RWPE2 (cell line): ENCODE measurements around the gene EEF2K.

Experiments used
- ATAC-seq: fragments of 200-7000 bp; cut with Tn5 transposase; 3 replicates; pipeline ENCODE4 v1.9.1; 2021; ENCODE audit warnings: low read depth
- DNase-seq: peaks from one replicate; pipeline ENCODE4 v3.0.0-alpha.2; 2020; ENCODE audit warnings: low spot score
- H3K27ac ChIP-seq: fragments of 450-650 bp; 2 replicates; pipeline ENCODE4 v1.5.1; 2017; ENCODE audit warnings: mild to moderate bottlenecking; ENCODE audit not compliant: poor library complexity, severe bottlenecking
- H3K27me3 ChIP-seq: fragments of 250-450 bp; sonication (Bioruptor Pico); 2 replicates; pipeline ENCODE4 v1.5.1; 2021; ENCODE audit warnings: mild to moderate bottlenecking, moderate library complexity; ENCODE audit not compliant: insufficient read depth, poor library complexity, severe bottlenecking
- H3K36me3 ChIP-seq: fragments of 250-450 bp; sonication (Bioruptor Pico); 2 replicates; pipeline ENCODE4 v1.5.1; 2020; ENCODE audit warnings: low read depth, mild to moderate bottlenecking, moderate library complexity
- H3K4me1 ChIP-seq: fragments of 250-450 bp; sonication (Bioruptor Pico); 2 replicates; pipeline ENCODE4 v1.5.1; 2021; ENCODE audit warnings: mild to moderate bottlenecking, moderate library complexity; ENCODE audit not compliant: insufficient read depth, poor library complexity, severe bottlenecking
- H3K4me3 ChIP-seq: fragments of 250-450 bp; sonication (Bioruptor Pico); 2 replicates; pipeline ENCODE4 v1.5.1; 2021; ENCODE audit warnings: mild to moderate bottlenecking, moderate library complexity; ENCODE audit not compliant: severe bottlenecking
- H3K9me3 ChIP-seq: fragments of 250-450 bp; sonication (Bioruptor Pico); 2 replicates; pipeline ENCODE4 v1.5.1; 2021; ENCODE audit warnings: mild to moderate bottlenecking, moderate library complexity; ENCODE audit not compliant: severe bottlenecking
- CTCF ChIP-seq: fragments of 450-650 bp; IDR thresholded peaks from one replicate; pipeline ENCODE4 v1.5.1; 2017; ENCODE audit warnings: mild to moderate bottlenecking, moderate library complexity; ENCODE audit not compliant: poor library complexity, severe bottlenecking

EEF2K gene

GRCh38 chr16:22252317-22252716 is 46.2 kb downstream of the EEF2K start:
- Histone ChIP-seq H3K36me3 (peaks cover 46% of the 10 kb centered on the region), H3K4me3 (no peak overlapping the region), H3K9me3 (no peaks in the 10 kb centered on the region), H3K27me3 (no peaks in the 10 kb centered on the region), H3K4me1 (no peaks in the 10 kb centered on the region), H3K27ac (no peak overlapping the region)
- no peak for TF ChIP-seq CTCF
- DNase-seq (no peak), ATAC-seq (no peak)

DNA sequence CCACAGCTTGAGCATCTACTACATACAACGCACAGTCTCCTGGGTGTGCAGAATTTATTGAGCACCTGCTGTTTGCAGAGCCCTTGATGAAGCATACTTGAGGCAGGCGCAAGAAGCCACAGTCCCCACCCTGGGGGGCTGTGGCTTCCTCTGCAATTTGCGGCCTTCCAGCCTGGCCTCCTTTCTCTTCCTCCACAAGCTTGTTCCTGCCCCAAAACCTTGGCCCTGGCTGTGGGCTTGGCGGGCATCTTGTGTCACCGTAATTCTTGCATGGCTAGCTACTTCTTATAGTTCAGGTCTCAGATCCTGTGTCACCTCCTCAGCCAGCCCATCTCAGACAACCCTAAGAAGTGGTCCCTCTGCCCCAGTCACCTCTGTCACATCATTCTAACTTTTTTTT is 47.2 kb downstream of the EEF2K start:
- DNase-seq (no peak), ATAC-seq (no peak)
- no peak overlapping the region for H3K4me3 ChIP-seq
- peaks cover 56% of the 10 kb centered on the region for H3K36me3 ChIP-seq
- no peaks in the 10 kb centered on the region for H3K27me3 ChIP-seq
- no peak for TF ChIP-seq CTCF
- no peaks in the 10 kb centered on the region for H3K4me1 ChIP-seq
- H3K9me3 ChIP-seq: no peaks in the 10 kb centered on the region
- H3K27ac ChIP-seq: no peak overlapping the region

DNA sequence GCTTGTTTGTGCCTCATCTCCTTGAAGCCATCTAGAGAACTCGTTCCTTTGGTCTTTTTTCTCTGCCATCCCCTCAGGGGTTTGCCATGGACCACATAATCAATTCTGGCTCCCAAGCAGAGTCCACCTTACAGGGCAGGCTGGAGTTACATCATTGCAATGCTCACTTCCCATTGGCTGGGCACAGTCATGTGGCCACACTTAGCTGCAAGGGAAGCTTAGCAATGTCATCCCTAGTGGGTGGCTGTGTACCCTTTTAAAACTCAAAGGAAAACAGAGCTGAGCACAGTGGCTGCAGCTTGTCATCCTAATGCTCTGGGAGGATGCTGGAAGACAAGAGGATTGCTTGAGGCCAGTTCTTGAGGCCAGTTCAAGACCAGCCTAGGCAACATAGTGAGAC is 49.3 kb downstream of the EEF2K start:
- Histone ChIP-seq H3K27me3 (no peaks in the 10 kb centered on the region), H3K27ac (no peak overlapping the region), H3K36me3 (peaks cover 71% of the 10 kb centered on the region), H3K4me3 (no peak overlapping the region), H3K4me1 (no peaks in the 10 kb centered on the region), H3K9me3 (no peaks in the 10 kb centered on the region)
- ATAC-seq (no peak), DNase-seq (no peak)
- no peak for TF ChIP-seq CTCF

DNA sequence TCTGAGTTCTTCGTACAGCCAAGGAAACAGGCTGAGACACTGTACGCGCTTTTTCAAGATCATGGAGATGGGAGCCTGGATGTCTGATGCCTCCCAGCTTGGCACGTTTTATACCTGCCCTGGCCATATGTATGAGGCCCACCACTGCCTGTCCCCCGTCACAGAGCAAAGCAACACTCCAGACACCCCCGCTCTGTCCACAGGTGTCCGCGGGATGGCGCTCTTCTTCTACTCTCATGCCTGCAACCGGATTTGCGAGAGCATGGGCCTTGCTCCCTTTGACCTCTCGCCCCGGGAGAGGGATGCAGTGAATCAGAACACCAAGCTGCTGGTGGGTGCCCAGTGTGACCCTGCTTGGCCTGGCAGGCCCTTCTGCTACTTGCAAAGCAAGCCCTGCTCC is 51.4 kb downstream of the EEF2K start:
- H3K4me1 ChIP-seq: no peaks in the 10 kb centered on the region
- no peak overlapping the region for H3K4me3 ChIP-seq
- no peak overlapping the region for H3K27ac ChIP-seq
- ATAC-seq: no peak
- TF ChIP-seq CTCF: no peak
- peaks cover 68% of the 10 kb centered on the region for H3K36me3 ChIP-seq
- H3K27me3 ChIP-seq: no peaks in the 10 kb centered on the region
- no peak for DNase-seq
- no peaks in the 10 kb centered on the region for H3K9me3 ChIP-seq

DNA sequence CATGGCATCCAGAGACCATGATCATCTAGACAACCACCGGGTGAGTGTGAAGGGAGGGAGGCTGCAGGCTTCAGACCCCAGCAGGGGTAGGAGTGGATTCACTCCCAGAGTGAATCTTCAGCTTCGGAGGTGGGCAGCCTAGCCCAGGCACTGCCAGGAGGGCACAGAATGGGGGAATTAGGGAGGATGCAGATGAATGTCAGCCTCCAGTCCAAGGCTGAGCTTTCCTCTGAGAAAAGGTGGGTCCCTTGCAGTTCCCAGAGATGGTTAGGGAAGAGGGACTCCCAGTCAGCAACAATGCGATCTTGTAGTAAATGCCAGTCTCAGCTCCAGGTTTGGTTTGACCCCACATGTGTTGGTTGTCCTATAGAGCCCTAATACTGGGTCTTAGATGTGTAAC is 54.4 kb downstream of the EEF2K start:
- no peak overlapping the region for H3K27ac ChIP-seq
- no peaks in the 10 kb centered on the region for H3K27me3 ChIP-seq
- ATAC-seq: no peak
- no peak for TF ChIP-seq CTCF
- H3K36me3 ChIP-seq: peaks cover 56% of the 10 kb centered on the region
- H3K4me3 ChIP-seq: no peak overlapping the region
- DNase-seq: no peak
- no peaks in the 10 kb centered on the region for H3K4me1 ChIP-seq
- no peaks in the 10 kb centered on the region for H3K9me3 ChIP-seq
